Left lobe of liver (tissue), 2 donors: Measurements from ENCODE around the gene SGSM2. TPM values are rescaled to one million over a fixed set of nuclear protein-coding genes. Genes with fewer than 3 reads are reported as not detected.
A peak's percentile ranks its signal among the peaks of the same experiment; 100 is the strongest.

Experiments
- ATAC-seq: fragments of 200-7000 bp; cut with Tn5 transposase; one replicate; pipeline ENCODE4 v1.9.1; 2020; ENCODE audit warnings: mild to moderate bottlenecking, moderate library complexity
- DNase-seq: peaks from one replicate; pipeline ENCODE4 v3.0.0-alpha.2; 2020; ENCODE audit warnings: low spot score
- total RNA-seq: library from RNA; stranded (reverse); gene quantifications from one replicate; pipeline ENCODE4 v1.2.1, GENCODE V29; 2021
- donor health status: DM: no; HTN: no; CAD: no; lungs with moderate emphysema.
- donor health status: DM: no; HTN: yes; CAD: no.

SGSM2 gene
- total RNA-seq, 1 donor from 2014 or later: 18.7 TPM

DNA sequence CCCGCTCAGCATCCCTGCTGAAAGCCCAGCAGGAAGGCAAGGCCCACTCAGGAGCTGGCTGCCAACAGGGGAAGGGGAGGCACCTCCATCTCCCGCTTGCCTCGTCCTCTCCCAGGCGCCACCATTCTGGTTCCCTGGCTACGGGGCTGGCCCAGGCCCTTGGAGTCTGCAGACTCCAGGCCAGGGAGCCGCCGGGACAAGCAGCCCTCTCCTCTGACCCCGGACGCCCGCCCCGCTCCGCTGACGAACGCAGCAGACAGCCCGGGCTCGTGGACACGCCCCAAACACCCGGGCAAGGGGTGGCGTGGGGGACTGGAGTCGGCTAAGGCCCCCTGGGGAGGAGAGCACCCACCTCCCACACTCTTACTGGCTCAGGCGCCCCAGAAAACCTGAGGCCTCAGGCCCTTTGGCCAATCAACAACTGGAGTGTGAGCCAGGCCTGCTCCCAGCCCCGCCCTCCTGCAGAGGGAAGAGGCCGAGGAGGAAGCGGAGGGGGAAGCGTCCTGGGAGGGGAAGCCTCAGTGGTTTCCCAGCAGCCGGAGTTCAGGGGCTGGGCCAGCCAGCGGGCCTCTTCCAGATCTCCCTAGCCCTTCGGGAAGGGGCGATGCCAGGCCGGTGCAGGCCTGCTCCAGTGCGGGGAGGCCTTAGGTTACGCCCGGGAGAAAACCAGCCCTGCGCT lies 59.4 kb downstream of the SGSM2 start:
- DNase-seq (peak; percentile 81), ATAC-seq (no peak)

DNA sequence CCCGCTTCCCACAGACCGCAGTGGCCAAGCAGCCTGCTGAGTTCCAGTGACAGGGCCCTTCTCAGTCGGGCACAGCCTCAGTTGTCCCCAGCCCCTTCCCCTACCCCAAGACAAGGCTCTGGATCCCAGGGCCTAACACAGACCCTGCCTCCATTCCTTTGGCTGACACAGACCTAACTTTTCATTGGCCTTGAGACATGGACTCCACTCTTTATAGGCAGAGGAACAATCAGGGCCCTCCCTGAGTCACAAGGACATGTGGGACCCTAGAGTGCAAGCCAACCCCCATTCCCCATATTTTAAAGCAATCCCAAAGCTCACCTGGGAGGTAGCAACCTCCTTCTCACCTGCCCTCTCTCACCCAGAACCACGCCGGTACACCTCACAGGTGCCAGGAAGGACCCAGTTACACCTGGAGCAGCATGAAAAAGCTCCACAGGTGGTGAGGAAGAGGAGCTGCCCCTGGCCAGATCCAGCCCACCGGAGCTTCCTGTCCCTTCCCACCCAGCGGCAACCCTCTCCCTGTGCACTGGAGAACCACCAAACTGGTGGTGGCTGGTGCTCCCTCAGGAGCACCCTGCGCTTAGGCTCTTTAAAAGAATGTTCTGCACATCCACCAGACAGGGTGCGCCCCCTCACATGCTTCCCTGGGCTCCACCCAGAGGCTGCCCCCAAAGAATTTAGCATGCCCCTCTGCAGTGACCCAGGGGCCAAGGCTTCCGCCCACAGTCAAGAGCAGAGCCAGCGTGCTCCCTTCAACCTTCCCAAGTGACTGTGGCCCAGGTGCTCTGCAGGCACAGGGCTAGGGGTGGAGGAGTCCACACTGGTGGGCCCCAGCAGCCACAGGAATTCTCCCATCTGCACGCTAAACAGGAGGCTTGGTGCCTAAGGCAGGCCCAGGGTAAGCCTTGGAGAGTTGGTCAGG lies 60.2 kb downstream of the SGSM2 start:
- ATAC-seq (no peak), DNase-seq (peak; percentile 47)

DNA sequence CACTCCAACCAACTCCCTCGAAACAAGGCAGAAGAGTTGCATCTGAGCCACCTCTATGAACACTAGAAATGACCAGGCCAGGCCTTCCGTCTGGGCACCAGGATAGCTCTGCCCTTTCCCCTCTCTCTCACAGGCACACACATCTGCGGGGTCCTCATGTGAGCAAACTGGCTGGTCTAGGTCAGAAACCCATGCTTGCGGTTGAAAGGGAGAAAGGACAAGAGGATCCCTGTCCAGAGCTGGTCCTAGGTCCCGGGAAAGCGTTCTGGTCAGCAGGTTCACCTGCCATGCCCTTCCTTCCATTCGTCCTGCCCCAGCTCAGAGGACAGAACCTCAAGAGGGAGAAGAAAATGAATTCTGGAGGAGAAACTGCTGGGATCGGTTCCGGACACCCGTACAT lies 60.9 kb downstream of the SGSM2 start:
- no peak for ATAC-seq
- no peak for DNase-seq

GRCh38 chr17:2398655-2399571 lies 61.6 kb downstream of the SGSM2 start:
- no peak for ATAC-seq
- peak; percentile 60 for DNase-seq

- DNase-seq: peak; percentile 98
- ATAC-seq: peak; percentile 67
These were observed 62.5 kb downstream of the SGSM2 start for GRCh38 chr17:2399572-2400473.

DNA sequence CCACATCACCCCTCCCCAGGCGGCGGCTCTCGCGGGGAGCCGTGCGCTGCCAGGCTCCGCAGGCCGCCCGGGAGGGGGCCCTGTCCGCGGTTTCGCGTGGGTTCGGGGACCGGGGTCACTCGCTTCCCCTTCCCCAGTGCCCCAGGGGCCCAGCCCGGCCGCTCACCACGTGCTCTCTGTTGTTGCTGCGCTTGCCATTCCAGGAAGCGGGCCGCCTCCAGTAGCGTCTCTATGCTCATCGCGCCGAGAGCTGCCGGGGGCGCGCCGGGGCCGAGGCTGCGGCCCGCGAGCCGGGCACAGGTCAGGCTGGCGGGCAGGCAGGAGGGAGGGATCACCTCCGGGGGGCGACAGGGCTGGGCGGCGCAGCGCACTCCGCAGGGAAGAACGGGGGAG lies 63.2 kb downstream of the SGSM2 start:
- ATAC-seq (no peak), DNase-seq (peak; percentile 70)

GRCh38 chr17:2400877-2401425 lies 63.6 kb downstream of the SGSM2 start, which contains the start of gene MNT:
MNT (minus strand) TSS chr17:2401060; CDS start chr17:2400712, 348 bp downstream.
- DNase-seq (peak; percentile 95), ATAC-seq (peak; percentile 67)

GRCh38 chr17:2401426-2402221 lies 64.3 kb downstream of the SGSM2 start:
- ATAC-seq: peak; percentile 60
- peak; percentile 100 for DNase-seq

DNA sequence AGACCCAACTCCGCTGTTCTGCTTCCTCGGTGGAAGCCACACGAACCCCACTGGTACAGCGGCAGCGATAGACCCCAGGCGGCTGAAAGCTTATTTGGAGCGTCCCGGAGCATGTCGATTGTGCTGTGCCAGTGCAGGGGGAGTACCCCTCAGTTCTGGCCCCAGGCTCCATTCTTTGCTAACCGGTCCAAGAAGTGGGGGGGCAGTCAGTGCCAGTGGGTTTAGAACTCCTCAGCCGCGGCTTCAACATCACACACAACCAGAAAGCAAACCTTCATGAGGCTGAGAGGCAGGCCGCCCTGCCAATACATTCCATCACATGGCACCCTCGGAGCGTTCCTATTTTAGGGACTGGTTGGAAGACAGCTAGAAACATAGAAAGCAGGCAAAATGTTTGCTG lies 65.2 kb downstream of the SGSM2 start:
- ATAC-seq (no peak), DNase-seq (no peak)

DNA sequence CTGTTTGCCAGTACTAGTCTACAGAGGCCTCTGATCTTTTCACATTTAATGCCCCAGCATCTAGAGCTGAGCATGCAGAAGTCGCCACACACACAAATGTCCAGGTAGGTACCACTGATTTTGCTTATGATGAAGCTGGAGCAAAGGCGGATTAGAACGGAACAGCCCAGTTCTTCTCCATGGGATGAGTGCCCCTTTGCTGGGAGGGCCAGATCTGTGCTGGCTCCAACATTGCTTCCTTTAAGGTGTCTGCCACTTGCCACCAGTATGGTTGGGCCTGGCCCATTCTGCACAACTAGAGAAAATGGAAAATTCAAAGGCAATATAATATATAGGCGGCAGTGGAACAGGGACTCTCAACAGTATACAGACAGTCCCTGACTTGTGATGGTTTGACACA lies 65.7 kb downstream of the SGSM2 start:
- DNase-seq (no peak), ATAC-seq (no peak)

GRCh38 chr17:2405247-2405926 lies 68.1 kb downstream of the SGSM2 start:
- no peak for ATAC-seq

GRCh38 chr17:2406271-2406902 lies 69.1 kb downstream of the SGSM2 start:
- DNase-seq: no peak
- ATAC-seq: no peak

More at GRCh38 chr17:2405247-2405926, 68.1 kb downstream of the SGSM2 start:
- DNase-seq: no peak

- peak; percentile 26 for ATAC-seq
- DNase-seq: no peak
These were observed 69.8 kb downstream of the SGSM2 start for GRCh38 chr17:2406903-2407790.

DNA sequence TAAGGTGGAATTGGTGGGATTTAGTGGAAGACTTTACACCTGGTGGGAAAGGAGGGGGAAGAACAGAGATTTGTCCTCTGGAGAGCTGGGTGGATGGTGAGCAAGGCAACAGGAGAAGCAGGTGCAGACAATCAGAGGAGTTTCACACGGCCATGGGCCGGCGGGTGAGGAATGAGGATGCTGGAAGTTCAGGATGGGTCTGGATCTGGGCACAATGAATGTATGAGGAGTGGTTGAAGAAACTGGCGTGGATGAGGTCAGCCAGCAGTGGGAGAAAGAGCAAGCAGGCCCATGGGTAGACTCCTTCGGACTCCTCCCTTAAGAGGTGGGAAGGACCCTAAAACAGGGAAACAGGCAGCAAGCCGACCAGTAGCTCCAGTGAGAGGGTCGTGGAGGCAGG lies 73.7 kb downstream of the SGSM2 start:
- ATAC-seq (no peak), DNase-seq (no peak)

GRCh38 chr17:2412561-2413021 lies 75.3 kb downstream of the SGSM2 start:
- ATAC-seq (no peak), DNase-seq (no peak)

DNA sequence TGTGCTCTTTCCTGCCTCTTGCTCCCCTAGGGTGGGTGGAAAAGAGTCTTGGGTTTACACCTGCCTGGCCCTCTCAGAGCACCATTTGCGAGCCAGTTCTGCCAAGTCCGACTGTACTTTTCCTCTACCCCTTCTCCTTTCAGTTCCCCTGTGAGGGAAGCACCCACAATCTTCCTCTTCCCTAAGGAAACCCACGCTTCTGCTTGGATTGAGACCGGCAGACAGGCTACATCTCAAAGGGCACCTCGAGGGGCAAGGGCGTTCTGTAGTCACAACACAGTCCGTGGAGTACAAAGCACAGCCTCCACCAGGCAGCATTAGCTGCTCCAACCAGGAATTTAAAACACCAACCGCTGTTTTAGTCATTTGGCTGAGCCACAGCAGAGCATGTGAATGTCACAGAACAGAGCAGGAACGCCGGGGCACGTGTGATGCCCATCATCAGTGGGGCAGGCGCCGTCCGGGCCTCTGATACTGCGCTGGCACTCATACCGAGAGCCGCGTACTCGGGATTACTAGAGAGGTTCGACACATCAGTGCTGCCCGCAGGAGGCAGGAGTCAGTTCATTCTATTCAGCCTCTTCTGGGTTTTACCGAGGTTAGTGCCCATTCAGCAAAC lies 77.3 kb downstream of the SGSM2 start:
- no peak for ATAC-seq
- DNase-seq: no peak
